ENCODE data around the gene PITPNM1.
"Not testable (repeated sequence)": the region's sequence is repeated elsewhere in the genome, so short reads cannot be mapped to it uniquely, and the experiment has no call there.

PITPNM1 gene

DNA sequence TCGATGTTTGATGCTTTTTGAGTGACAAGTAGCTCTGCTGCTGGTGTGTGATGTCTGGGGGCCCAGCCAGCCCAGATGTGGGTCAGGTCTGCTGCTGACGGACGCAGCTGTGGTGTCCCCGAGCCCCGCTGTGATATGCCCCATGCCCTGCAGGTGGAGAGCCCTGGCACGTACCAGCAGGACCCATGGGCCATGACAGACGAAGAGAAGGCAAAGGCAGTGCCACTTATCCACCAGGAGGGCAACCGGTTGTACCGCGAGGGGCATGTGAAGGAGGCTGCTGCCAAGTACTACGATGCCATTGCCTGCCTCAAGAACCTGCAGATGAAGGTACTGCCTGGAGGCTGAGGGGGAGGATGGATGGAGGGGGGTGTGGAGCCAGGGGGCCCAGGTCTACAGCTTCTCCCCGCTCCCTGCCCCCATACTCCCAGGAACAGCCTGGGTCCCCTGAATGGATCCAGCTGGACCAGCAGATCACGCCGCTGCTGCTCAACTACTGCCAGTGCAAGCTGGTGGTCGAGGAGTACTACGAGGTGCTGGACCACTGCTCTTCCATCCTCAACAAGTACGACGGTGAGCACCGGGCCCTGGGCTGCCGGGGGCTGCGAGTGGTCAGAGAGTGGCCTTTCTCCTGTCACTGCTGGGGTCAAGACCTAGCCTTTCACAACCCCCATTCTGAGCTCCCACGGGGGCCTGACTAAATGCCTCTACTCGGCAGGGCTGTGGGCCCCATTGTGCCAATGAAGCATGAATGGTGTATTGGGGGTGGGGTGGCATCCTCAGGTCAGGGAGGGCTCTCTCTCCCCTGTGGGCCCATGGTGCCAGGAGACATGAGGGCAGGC is 15.1 kb downstream of the PITPNM1 start:
- no peak for DNase-seq (ENCODE audit: low read depth in 2 of 2)

DNA sequence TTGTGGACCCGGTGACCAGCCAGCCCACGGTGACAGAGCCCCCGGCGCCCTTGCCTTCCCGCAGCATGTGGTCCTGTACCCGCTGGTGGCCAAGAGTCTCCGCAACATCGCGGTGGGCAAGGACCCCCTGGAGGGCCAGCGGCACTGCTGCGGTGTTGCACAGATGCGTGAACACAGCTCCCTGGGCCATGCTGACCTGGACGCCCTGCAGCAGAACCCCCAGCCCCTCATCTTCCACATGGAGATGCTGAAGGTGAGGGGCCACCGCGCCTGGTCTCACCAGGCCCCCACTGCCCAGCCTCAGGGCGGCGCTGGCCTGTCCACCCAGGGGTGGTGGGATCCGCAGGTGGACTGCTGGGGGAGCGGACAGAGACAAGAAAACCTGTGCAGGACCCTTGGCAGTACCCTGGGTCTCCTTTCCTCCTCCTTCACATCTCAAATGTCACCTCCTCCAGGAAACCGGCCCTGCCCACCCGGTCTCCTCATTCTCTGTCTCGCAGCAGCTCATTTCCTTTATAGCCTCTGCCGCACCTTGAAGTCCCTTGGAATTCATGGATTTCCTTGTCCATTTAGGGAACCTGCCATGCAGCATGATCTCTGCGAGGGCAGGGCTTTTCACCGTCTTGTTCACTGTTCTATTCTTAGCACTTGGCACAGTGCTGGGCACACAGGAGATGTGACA is 15.8 kb downstream of the PITPNM1 start:
- no peak for DNase-seq (ENCODE audit: low read depth in 2 of 2)

DNA sequence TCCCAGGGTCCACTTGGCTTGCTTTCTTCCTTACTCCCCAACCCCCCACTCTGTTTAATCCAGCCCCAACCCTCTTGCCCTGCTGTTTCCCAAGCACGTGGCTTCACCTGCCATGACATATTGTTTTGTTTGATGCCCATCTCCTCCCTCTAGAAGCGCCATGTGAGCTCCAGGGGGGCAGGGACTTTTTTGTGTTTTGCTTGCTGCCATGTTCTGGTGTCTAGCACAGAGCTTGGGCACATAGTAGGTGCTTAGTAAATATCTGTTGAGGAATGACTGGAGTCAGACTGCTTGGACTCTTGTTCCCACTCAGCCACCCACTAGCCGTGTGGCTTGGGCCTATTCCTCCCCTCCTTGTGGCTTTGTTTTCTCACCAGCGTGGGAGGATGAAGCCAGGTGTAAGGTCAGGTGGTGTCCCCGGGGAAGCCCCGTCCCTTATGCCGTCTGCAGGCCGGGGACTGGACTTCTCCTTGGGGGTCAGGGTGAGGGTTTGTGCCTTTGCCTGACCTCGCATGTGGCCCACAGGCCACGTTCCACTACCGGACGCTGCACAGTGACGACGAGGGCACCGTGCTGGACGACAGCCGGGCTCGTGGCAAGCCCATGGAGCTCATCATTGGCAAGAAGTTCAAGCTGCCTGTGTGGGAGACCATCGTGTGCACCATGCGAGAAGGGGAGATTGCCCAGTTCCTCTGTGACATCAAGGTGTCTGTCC is 18.5 kb downstream of the PITPNM1 start:
- DNase-seq (ENCODE audit: low read depth in 2 of 2) = no peak

DNA sequence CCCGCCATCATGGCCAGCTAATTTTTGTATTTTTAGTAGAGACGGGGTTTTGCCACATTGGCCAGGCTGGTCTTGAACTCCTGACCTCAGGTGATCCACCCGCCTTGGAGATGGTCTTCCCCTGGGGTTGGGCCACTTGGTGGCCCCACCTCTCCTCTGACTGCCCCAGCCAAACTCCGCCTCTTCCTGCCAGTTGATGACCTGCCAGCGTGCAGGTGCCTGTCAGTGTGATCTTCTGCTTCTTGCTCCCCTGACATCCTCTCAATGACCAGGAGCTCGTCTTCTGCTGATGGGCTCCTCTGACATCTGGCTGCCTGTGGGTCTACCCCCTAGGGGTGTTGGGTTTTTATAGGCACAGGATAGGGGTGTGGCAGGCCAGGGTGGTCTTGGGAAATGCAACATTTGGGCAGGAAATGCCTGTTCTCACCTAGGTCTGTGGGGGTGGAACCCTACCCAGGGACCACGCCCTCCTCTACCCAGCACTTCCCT is 19.2 kb downstream of the PITPNM1 start:
- not testable (repeated sequence) for DNase-seq (ENCODE audit: low read depth in 2 of 2)

DNA sequence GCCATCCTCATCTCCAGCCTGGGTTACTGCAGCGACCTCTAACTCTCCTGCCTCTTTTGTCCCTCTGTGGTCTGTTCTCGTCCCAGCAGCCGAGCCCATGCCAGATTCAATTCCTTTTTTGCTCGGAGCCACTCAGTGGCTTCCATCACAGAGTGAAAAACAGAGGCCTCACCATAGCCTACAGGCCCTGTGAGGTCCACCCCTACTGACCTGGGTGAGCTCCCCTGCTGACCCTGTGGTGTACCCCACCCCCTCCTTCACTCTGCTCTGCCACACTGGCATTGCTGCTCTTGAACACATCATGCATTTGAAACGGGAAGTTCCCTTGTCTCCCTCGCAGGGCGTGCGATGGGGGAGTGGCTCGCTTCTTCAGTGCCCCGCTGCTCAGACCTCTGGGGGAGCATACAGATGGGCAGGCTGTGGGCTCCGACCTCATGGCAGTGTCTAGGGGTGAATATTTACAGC is 20.3 kb downstream of the PITPNM1 start:
- peak in 1 of 2 donors; percentile 53 for DNase-seq (ENCODE audit: low read depth in 2 of 2)

DNA sequence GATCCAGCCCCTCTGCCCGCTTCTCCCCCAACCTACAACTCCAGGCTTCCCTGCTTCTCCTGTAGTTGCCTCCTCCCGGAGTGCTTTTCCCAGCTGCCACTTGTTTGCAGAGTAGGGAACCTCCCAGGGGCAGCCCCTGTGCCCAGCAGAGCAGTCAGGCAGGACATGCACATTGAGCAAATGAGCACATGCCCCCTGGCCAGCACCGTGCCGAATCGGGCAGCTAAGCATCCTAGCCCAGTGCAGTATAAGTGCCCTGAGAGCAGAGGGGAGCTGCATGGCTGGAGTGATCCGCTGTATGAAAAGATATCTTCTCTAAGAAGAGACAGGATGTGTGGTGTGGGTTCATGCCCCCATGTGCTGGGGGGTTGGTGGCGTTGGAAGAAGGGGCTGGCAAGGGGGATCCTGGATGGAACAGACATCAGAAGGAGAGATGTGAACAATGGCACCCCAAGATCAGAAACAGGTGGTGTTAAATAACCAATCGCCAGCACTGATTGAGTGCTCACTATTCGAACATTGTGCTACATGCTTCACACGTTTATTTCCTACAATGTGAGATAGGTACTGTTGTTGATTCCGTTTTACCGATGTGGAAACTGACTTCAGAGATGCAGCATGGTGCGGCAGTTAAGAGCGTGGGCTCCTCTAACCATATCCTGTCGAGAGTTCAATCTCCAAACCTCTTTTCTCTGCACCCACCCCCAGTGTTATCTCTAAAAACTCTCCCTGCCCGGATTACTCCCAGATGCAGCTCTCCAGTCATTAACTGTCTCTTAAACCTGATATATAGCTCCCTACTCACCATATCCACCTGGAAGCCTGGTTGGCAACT is 21.1 kb downstream of the PITPNM1 start:
- DNase-seq (ENCODE audit: low read depth in 2 of 2) = no peak

DNA sequence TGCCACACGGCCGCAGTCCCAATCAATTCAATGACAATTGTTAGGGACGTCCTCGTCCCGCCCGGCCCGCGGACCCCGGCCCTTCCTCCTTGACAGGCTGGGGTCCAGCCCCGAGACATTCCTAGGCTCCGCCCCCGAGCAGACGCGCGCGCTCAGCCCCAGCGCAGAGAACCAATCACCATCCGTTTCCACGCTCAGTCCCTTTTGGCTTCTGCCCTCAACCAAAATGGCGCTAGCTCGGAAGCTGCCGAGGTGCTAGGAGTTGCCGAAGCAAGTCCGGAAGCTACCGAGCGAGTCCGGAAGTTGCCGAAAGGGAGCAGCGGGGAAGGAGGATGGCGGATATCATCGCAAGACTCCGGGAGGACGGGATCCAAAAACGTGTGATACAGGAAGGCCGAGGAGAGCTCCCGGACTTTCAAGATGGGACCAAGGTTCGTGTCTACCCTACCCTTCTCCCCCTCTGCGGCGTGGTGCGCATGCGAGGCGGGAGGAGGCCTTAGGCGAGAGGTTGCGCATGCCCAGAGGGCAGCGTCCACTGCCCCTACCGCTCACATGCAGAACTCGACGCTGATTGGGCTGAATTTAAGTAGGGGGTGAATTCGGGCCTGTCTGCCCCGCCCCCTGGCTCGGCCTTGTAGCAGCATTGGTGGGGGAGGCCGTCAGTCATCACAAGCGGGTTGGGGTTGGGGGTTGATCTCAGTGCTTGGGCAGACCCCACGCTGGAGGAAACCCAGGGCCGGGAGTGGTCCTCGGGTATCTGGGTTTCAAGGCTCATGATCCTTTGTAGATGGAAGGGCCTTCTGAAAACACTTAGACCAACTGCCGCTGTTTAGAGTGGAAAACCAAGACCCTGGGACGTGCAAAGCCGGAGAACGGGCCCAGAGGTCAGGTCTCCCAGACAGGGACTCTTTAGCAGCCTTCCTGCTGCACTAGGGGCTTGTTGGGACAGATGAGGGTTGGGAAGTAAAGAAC is 22.1 kb downstream of the PITPNM1 start, which contains the start of gene AIP:
Gene AIP (plus strand): TSS at position 200 of the 972 bp plus-strand sequence. CDS start 133 bp downstream, at position 333.
- peak; percentile 93 to 94 for DNase-seq (ENCODE audit: low read depth in 2 of 2)

DNA sequence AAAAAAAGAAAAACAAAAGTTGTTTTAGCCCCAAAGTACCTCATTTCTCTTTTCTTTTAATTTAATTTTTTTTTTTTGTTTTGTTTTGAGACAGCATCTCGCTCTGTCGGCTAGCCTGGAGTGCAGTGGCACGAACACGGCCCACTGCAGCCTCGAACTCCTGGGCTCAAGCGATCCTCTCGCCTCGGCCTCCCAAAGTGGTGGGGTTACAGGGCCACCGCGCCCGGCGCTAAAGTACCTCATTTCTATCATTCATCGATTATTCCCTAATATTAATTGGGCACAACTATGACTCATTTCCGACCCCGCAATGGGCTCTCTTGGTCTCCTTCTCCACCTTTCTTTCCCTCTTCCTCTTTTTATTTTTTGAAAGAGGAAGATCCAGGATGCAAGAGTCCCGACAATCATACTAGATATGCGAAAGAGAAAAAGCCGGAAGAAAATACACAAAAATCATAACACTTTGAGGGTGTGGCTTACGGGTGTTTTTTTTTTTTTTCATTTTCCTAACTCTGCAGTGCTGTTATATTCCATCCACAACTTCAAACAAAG is 22.8 kb downstream of the PITPNM1 start:
- DNase-seq (ENCODE audit: low read depth in 2 of 2) = no peak

DNA sequence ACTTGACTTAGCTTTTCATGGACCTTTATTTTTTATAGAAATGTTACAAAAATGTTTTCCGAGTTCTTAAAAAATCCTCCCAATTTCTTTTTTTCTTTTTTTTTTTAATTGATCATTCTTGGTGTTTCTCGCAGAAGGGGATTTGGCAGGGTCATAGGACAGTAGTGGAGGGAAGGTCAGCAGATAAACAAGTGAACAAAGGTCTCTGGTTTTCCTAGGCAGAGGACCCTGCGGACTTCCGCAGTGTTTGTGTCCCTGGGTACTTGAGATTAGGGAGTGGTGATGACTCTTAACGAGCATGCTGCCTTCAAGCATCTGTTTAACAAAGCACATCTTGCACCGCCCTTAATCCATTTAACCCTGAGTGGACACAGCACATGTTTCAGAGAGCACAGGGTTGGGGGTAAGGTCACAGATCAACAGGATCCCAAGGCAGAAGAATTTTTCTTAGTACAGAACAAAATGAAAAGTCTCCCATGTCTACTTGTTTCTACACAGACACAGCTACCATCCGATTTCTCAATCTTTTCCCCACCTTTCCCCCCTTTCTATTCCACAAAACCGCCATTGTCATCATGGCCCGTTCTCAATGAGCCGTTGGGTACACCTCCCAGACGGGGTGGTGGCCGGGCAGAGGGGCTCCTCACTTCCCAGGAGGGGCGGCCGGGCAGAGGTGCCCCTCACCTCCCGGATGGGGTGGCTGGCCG is 27.7 kb downstream of the PITPNM1 start:
- not testable (repeated sequence) for DNase-seq (ENCODE audit: low read depth in 2 of 2)

DNA sequence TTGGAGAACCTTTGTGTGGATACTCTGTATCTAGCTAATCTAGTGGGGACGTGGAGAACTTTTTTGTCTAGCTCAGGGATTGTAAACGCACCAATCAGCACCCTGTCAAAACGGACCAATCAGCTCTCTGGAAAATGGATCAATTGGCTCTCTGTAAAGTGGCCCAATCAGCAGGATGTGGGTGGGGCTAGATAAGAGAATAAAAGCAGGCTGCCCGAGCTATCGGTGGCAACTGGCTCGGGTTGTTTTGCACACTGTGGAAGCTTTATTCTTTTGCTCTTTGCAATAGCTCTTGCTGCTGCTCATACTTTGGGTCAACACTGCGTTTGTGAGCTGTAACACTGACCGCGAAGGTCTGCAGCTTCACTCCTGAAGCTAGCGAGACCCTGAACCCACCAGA is 28.5 kb downstream of the PITPNM1 start:
- DNase-seq (ENCODE audit: low read depth in 2 of 2) = not testable (repeated sequence)

DNA sequence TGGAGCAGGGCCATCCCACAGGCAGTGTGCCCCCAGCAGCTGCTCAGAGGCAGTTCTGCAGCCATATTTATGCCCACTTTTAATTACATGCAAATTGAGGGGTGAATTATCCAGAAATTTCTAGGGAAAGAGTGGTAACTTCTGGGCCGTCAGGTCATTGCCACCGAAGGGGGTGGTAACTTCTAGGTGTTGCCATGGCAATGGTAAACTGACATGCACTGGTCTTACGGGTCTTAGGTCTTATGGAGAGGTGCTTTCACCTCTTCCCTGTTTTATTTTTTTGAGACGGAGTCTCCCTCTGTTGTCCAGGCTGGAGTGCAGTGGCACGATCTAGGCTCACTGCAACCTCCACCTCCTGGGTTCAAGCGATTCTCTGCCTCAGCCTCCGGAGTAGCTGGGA is 32.3 kb downstream of the PITPNM1 start:
- no peak for DNase-seq (ENCODE audit: low read depth in 2 of 2)

DNA sequence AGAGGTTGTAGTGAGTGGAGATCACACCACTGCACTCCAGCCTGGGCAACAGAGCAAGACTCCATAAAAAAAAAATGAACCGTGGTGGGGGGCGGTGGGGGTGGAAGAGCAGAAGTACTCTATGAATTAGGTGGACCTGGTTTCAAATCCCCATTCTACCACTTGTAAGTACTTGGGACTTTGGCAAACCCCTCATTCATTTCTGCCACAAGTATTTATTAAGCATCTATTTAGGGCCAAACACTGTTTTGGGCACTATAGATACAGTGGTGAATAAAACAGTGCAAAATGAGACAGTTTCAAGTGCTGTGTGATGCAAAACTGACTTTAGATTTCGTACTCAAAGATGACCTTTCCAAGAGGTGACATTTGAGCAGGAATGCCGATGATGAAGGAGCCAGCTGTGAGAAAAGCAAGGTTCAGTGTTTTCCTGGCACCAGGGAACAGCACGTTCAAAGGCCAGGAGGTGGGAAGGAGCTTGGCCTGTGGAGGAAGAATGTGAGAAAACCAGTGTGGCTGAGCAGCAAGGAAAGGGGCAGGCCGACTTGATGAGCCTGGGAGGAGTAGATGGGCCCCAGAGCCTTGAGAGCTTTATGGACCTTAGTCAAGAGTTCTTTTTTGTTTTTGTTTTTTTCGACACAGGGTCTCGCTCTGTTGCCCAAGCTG is 34.7 kb downstream of the PITPNM1 start:
- no peak for DNase-seq (ENCODE audit: low read depth in 2 of 2)

DNA sequence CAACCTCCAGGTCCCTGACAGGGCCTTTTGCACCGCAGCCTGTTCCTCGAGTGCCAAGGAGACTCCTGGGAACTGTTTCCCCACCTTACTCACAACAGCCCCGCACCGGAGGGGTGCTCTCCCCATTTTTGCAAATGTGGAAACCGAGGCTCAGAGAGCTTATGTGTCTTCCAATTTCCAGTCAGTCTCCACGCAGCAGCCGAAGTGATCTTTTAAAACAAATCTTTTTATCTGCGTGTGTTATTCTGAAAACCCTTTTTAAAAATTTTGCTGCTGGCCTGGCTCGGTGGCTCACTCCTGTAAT is 35.7 kb downstream of the PITPNM1 start:
- DNase-seq (ENCODE audit: low read depth in 2 of 2) = no peak

DNA sequence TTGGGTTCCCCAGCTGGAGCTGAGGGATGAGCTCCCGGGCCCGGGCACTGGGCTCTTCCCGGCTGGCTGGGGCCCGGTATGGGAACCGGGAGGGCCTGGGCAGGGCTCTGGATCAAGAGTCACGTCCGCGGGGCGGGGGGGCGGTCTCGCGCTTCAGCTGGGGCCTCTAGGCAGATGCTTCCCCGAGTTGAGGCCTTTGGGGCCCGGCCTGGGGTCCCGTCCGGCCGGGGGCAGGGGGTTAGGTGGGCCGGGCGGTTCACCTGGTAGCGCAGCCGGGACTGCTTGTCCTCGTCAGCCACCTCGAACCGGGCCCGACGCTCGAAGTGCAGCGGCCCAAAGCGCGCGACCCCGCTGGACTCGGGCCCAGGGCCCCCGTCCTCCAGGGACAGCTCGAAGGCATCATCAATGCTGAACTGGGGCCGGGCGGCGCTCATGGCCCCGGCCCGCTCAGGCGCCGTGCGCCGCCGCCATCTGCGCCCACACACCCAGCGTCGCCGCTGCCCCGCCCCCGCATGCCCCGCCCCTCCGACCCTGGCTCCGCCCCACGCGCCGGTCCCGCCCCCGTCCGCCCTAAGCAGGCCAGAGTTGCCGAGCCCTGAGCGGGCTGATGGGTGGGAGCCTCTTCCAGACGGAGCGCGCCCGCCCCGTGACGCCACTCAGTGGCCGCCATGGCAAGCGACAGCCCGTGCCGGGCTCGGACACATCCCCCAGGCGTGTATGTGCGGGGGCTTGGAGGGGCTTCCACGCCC is 36.2 kb downstream of the PITPNM1 start, which contains the start of gene TMEM134:
Gene TMEM134 (minus strand): TSS at position 493 of the 749 bp plus-strand sequence. CDS start 59 bp downstream, at position 434.
- peak; percentile 84 to 88 for DNase-seq (ENCODE audit: low read depth in 2 of 2)

DNA sequence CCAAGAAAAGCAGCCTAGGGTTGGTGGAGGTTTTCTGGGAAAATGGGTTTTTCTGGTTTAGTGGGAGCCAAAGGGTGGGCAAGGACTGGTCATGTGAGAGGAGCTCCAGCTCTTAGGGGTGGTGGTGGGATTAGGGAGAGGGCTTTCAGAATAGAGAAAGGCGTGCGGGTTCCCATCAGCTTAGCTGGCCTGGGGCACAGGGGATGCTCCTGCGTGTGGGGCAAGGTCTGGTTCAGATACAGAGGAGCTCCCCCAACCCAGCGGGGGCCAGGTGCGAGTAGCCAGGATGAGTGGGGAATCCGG is 36.8 kb downstream of the PITPNM1 start:
- no peak for DNase-seq (ENCODE audit: low read depth in 2 of 2)

DNA sequence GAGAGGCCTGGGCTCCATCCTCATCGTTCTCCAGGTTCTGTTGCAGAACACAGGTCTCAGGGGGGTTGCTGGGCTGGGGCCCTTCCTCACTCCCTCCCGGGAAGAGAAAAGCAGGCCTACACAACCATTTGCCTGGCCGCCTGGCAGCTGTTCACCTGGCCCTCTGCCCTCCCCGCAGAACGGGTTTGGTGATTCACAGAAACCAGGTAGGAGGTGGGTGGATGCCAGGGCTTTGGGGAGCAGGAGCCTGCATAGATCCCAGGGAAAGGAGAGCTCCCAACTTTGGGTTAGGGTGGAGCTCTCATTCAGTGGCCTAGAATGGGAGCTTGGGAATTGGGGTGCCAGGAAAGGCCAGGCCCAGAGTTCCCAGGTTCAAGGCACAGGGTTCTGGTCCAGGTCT is 37.1 kb downstream of the PITPNM1 start:
- DNase-seq (ENCODE audit: low read depth in 2 of 2) = no peak

DNA sequence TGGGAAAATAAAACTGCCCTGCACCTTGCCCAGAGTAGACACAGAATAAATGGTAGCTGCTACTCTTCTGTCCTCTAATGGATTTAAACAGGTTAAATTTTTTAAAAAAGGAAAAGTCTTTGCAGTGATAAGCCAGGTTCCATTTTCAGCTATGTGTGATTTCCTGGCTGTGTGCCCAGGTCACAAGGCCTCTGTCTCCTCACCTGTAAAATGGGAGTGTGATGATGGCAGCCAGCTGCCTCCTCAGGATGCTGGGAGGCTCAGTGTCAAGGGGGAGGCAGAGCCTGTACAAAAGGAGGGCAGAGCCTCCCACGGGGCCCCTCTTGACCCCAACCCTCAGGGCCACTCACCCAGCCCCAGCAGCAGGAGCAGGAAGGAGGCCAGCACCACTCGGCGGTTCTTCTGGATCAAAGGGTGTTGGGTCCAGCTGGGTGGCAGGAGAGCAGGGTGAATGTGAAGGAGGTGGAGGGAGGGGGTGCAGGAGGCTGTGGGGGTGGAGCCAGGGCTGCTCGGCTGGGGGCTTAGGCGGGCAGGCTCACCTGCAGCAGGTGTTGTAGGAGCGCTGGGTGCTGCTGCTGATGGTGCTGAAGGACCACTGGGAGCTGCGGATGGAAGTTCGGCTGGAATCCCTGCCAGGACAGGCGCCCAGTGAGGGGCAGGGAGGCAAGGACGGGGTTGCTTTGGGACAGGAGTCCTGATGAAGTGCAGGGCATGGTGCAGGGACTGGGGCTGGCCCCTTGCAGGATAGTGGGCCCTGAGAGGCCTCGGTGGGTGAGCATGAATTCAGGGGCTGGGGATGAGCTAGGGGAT is 38.0 kb downstream of the PITPNM1 start:
- no peak for DNase-seq (ENCODE audit: low read depth in 2 of 2)
